ENCODE measurements around the gene THSD7B. TPM values are rescaled to one million over a fixed set of nuclear protein-coding genes. Genes with fewer than 3 reads are reported as not detected.
A peak's percentile ranks its signal among the peaks of the same experiment; 100 is the strongest.

THSD7B gene
- total and polyA plus RNA-seq, 2 experiments from 2014 or later, result 0.11 TPM; not detected in 1

GRCh38 chr2:137238065-137238464, 472.7 kb downstream of the THSD7B start:
- Histone ChIP-seq H3F3A (ENCODE audit: insufficient read depth) (peaks cover 10% of the 10 kb centered on the region; the same call in 1 of the 2 replicates), H3K4me2 (ENCODE audit: unreplicated experiment) (no peak overlapping the region), H3K79me2 (ENCODE audit: insufficient read depth) (no peaks in the 10 kb centered on the region), H4K20me1 (ENCODE audit: insufficient read depth) (no peaks in the 10 kb centered on the region), H3K27ac (no peak overlapping the region), H3K4me1 (ENCODE audit: insufficient read depth) (peaks cover 16% of the 10 kb centered on the region), H2AFZ (no peak overlapping the region), H3K4me3 (no peak overlapping the region), H3K9me3 (ENCODE audit: low read depth) (no peaks in the 10 kb centered on the region), H3K27me3 (replicated peaks; ENCODE audit: insufficient read depth) (no peaks in the 10 kb centered on the region), H3K9ac (no peak overlapping the region), H3K9me2 (ENCODE audit: insufficient read depth) (no peaks in the 10 kb centered on the region), H3K36me3 (ENCODE audit: low read depth) (no peaks in the 10 kb centered on the region)
- in situ Hi-C loops (cut with MboI), result no loop called here
- WGBS, 2 experiments (ENCODE audit: low coverage in 1 of 2, low lambda C conversion rate in 2 of 2, missing lambda C conversion rate in 2 of 2), result 45 to 58% methylated on average over 3 of the region's 3 CpGs
- TF ChIP-seq EZH2 (IDR thresholded peaks at IDR 0.05; ENCODE audit: insufficient read depth, poor library complexity, severe bottlenecking), result no peak
- no peak for TF ChIP-seq EZH2phosphoT487 (IDR thresholded peaks at IDR 0.05; ENCODE audit: insufficient read depth, low read depth)
- no peak for DNase-seq

- no peak overlapping the region for H3K4me2 ChIP-seq (ENCODE audit: unreplicated experiment)
- H3K9ac ChIP-seq, result no peak overlapping the region
- WGBS, 2 experiments (ENCODE audit: low coverage in 1 of 2, low lambda C conversion rate in 2 of 2, missing lambda C conversion rate in 2 of 2), result 42 to 50% methylated on average over 4 of the region's 4 CpGs
- no peaks in the 10 kb centered on the region for H3K79me2 ChIP-seq (ENCODE audit: insufficient read depth)
- H3F3A ChIP-seq (ENCODE audit: insufficient read depth), result peaks cover 29% of the 10 kb centered on the region
- no peak for DNase-seq
- no peaks in the 10 kb centered on the region for H3K9me3 ChIP-seq (ENCODE audit: low read depth)
- H2AFZ ChIP-seq, result no peak overlapping the region
- H3K4me3 ChIP-seq, result no peak overlapping the region
- H3K36me3 ChIP-seq (ENCODE audit: low read depth), result no peaks in the 10 kb centered on the region
- peaks cover 24% of the 10 kb centered on the region for H3K4me1 ChIP-seq (ENCODE audit: insufficient read depth)
- no peak for TF ChIP-seq EZH2 (IDR thresholded peaks at IDR 0.05; ENCODE audit: insufficient read depth, poor library complexity, severe bottlenecking)
- TF ChIP-seq EZH2phosphoT487 (IDR thresholded peaks at IDR 0.05; ENCODE audit: insufficient read depth, low read depth), result no peak
- H3K27ac ChIP-seq, result no peak overlapping the region
- no peaks in the 10 kb centered on the region for H3K27me3 ChIP-seq (replicated peaks; ENCODE audit: insufficient read depth)
- H3K9me2 ChIP-seq (ENCODE audit: insufficient read depth), result no peaks in the 10 kb centered on the region
- no peaks in the 10 kb centered on the region for H4K20me1 ChIP-seq (ENCODE audit: insufficient read depth)
- in situ Hi-C loops (cut with MboI), result no loop called here
Measured at GRCh38 chr2:137249463-137250130, 484.3 kb downstream of the THSD7B start.

- Histone ChIP-seq H3K9ac (no peak overlapping the region), H3K9me3 (ENCODE audit: low read depth) (no peaks in the 10 kb centered on the region), H3K27me3 (replicated peaks; ENCODE audit: insufficient read depth) (no peaks in the 10 kb centered on the region), H3K79me2 (ENCODE audit: insufficient read depth) (no peaks in the 10 kb centered on the region), H3F3A (ENCODE audit: insufficient read depth) (peaks cover 37% of the 10 kb centered on the region), H3K36me3 (ENCODE audit: low read depth) (no peaks in the 10 kb centered on the region), H3K4me2 (ENCODE audit: unreplicated experiment) (no peak overlapping the region), H3K4me3 (no peak overlapping the region), H4K20me1 (ENCODE audit: insufficient read depth) (no peaks in the 10 kb centered on the region), H3K9me2 (ENCODE audit: insufficient read depth) (no peaks in the 10 kb centered on the region), H2AFZ (no peak overlapping the region), H3K27ac (no peak overlapping the region), H3K4me1 (ENCODE audit: insufficient read depth) (peaks cover 31% of the 10 kb centered on the region)
- no peak for TF ChIP-seq EZH2phosphoT487 (IDR thresholded peaks at IDR 0.05; ENCODE audit: insufficient read depth, low read depth)
- no peak for TF ChIP-seq EZH2 (IDR thresholded peaks at IDR 0.05; ENCODE audit: insufficient read depth, poor library complexity, severe bottlenecking)
- 56 to 64% methylated on average over 3 of the region's 3 CpGs for WGBS, 2 experiments (ENCODE audit: low coverage in 1 of 2, low lambda C conversion rate in 2 of 2, missing lambda C conversion rate in 2 of 2)
- in situ Hi-C loops (cut with MboI), result no loop called here
- peak; percentile 9 for DNase-seq
Measured at GRCh38 chr2:137250401-137250800, 485.1 kb downstream of the THSD7B start.

GRCh38 chr2:137251045-137251444, 485.7 kb downstream of the THSD7B start:
- H3K4me3 ChIP-seq, result no peak overlapping the region
- H3K36me3 ChIP-seq (ENCODE audit: low read depth), result no peaks in the 10 kb centered on the region
- peaks cover 37% of the 10 kb centered on the region for H3K4me1 ChIP-seq (ENCODE audit: insufficient read depth)
- H3K9ac ChIP-seq, result no peak overlapping the region
- H3K27me3 ChIP-seq (replicated peaks; ENCODE audit: insufficient read depth), result no peaks in the 10 kb centered on the region
- H3K9me2 ChIP-seq (ENCODE audit: insufficient read depth), result no peaks in the 10 kb centered on the region
- no peaks in the 10 kb centered on the region for H3K79me2 ChIP-seq (ENCODE audit: insufficient read depth)
- TF ChIP-seq EZH2 (IDR thresholded peaks at IDR 0.05; ENCODE audit: insufficient read depth, poor library complexity, severe bottlenecking), result no peak
- no peak for TF ChIP-seq EZH2phosphoT487 (IDR thresholded peaks at IDR 0.05; ENCODE audit: insufficient read depth, low read depth)
- peaks cover 37% of the 10 kb centered on the region for H3F3A ChIP-seq (ENCODE audit: insufficient read depth)
- WGBS, 2 experiments (ENCODE audit: low coverage in 1 of 2, low lambda C conversion rate in 2 of 2, missing lambda C conversion rate in 2 of 2), result 46 to 63% methylated on average over 3 of the region's 3 CpGs
- H4K20me1 ChIP-seq (ENCODE audit: insufficient read depth), result no peaks in the 10 kb centered on the region
- H3K9me3 ChIP-seq (ENCODE audit: low read depth), result no peaks in the 10 kb centered on the region
- H3K4me2 ChIP-seq (ENCODE audit: unreplicated experiment), result no peak overlapping the region
- no peak overlapping the region for H2AFZ ChIP-seq
- in situ Hi-C loops (cut with MboI), result no loop called here
- no peak overlapping the region for H3K27ac ChIP-seq
- DNase-seq, result no peak
